Measurements from ENCODE around the gene MEOX1. TPM values are rescaled to one million over a fixed set of nuclear protein-coding genes. Genes with fewer than 3 reads are reported as not detected.

Gene MEOX1
- total and polyA plus RNA-seq, 2 of the 13 experiments (the other 11 are each of a cell fraction or from before 2014, with no cell fraction given), result not detected

DNA sequence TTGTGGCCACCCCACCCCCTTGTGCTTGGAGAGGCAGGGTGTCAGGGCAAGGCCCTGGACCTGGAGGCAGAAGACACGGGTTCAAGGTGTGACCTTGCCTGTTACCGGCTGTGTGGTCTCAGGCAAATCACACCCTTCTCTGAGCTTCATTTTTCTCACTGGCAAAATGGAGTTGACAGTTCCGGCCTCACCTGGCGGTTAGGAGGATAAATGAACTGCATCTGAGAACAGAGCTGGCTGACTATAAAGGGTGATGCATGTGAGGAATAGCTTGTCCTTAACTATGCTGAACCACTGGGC, 4.2 kb upstream of the MEOX1 start (continued):
- TF ChIP-seq E2F5 (CRISPR knock-in tag; conservative IDR thresholded peaks at IDR 0.05) (no peak), SRSF9 (IDR thresholded peaks at IDR 0.05; ENCODE audit: borderline replicate concordance, insufficient read depth, low read depth, low read length, poor library complexity, severe bottlenecking) (no peak), TFAP4 (IDR thresholded peaks at IDR 0.05; ENCODE audit: borderline replicate concordance, low read depth) (no peak), NBN (conservative IDR thresholded peaks at IDR 0.05) (no peak), ZNF788 (CRISPR knock-in tag; IDR thresholded peaks at IDR 0.05; ENCODE audit: borderline replicate concordance) (0 out of 2 replicates have a peak, but pooled peaks have one; percentile 14), TEAD3 (CRISPR knock-in tag; optimal IDR thresholded peaks at IDR 0.05; ENCODE audit: borderline replicate concordance) (peak; percentile 0), AGO2 (optimal IDR thresholded peaks at IDR 0.05; ENCODE audit: low read depth, low read length) (no peak)
- TF ChIP-seq, protein P1, sequence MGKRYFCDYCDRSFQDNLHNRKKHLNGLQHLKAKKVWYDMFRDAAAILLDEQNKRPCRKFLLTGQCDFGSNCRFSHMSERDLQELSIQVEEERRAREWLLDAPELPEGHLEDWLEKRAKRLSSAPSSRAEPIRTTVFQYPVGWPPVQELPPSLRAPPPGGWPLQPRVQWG (CRISPR knock-in tag; IDR thresholded peaks at IDR 0.05; ENCODE audit: borderline replicate concordance, low read depth), result no peak
- TF ChIP-seq, protein P2, sequence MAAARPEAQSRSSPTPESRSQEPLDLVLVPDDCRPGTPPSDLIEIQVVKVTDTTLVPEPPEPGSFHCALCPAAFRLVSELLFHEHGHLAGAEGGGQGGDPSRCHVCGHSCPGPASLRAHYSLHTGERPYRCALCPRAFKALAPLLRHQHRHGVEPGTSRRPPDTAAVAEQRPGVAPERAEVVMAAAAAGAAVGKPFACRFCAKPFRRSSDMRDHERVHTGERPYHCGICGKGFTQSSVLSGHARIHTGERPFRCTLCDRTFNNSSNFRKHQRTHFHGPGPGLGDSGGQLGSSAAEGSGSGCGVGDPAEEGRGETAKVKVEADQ (CRISPR knock-in tag; IDR thresholded peaks at IDR 0.05; ENCODE audit: borderline replicate concordance), result 0 out of 2 replicates have a peak, but pooled peaks have one; percentile 49
